ENCODE data around the gene C2CD5. TPM values are rescaled to one million over a fixed set of nuclear protein-coding genes. Genes with fewer than 3 reads are reported as not detected.
"Not testable (repeated sequence)": the region's sequence is repeated elsewhere in the genome, so short reads cannot be mapped to it uniquely, and the experiment has no call there.

The C2CD5 gene
- polyA plus RNA-seq, 3 donors = 72.3 to 82.8 (median 76.2) TPM

DNA sequence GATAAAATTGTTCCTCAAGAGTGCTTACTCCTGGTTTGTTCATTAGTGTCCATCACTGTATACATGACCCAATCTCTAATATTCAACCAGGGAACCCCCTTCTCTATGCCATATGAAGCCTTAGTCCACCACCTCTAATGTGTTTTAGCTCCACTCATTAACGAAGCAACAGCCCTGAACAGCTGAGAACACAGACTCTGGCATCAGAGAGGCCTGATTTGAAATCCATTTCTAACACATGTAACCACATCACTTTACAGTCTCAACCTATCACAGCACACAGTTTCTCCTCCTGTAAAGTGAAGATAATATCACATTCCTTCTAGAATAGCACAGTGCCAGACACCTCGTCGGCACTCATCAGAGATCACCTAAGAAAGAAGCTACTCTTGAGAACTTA is 64.3 kb downstream of the C2CD5 start:
- no peak for DNase-seq (ENCODE audit: low read depth in 3 of 3, low spot score in 2 of 3)

DNA sequence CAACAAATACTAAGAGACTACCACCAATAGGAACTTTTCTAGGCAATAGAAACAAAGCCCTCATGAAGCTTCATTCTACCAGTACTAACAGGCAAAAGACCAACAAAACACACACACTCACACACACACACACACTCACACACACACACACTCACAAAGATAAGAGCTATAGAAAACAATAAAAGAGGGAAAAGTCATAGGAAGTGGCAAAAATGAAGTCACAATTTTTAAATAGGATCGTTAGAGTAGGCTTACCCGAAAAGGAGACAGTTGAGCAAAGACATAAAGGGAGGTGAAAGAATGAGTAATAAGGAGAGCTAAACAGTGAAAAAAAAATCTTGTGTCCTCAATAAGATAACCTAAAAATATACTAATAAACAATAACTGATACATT is 66.5 kb downstream of the C2CD5 start:
- no peak for DNase-seq (ENCODE audit: low read depth in 3 of 3, low spot score in 2 of 3)

GRCh38 chr12:22477166-22477893 is 67.0 kb downstream of the C2CD5 start:
- DNase-seq (ENCODE audit: low read depth in 3 of 3, low spot score in 2 of 3) = no peak

GRCh38 chr12:22476133-22476532 is 68.2 kb downstream of the C2CD5 start:
- no peak for DNase-seq (ENCODE audit: low read depth in 3 of 3, low spot score in 2 of 3)

- no peak for DNase-seq (ENCODE audit: low read depth in 3 of 3, low spot score in 2 of 3)
Measured at GRCh38 chr12:22474970-22475720, 69.2 kb downstream of the C2CD5 start.

- no peak for DNase-seq (ENCODE audit: low read depth in 3 of 3, low spot score in 2 of 3)
Measured at GRCh38 chr12:22473212-22473611, 71.1 kb downstream of the C2CD5 start.

DNA sequence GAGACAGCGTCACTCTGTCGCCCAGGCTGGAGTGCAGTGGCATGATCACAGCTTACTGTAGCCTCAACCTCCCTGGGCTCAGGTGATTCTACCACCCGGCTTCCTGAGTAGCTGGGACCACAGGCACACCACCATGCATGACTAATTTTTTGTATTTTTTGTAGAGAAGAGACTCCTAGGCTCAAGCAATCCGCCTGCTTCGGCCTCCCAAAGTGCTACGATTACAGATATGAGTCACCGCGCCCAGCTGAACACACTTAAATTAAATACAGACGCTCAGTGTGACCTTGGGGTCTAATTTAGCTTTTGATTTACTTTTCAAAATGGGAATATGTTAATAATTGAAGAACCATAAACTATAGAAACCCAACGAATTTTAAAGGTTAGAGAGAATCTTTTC is 77.2 kb downstream of the C2CD5 start:
- DNase-seq (ENCODE audit: low read depth in 3 of 3, low spot score in 2 of 3) = no peak

DNA sequence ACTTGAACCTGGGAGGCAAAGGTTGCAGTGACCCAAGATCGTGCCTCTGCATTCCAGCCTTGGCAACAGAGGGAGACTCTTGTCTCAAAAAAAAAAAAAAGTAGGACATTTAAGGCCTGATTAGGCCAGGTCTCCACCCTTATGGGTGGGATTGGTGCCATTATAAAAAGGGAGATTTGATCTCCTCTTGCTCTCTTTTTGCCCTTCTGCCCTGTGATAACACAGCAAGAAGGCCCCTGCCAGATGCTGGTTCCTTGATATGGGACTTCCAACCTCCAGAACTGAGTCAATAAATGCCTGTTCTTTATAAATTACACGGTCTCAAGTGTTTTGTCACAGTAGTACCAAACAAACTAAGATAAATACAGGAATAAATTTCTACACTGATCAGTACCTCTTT is 81.0 kb downstream of the C2CD5 start:
- DNase-seq (ENCODE audit: low read depth in 3 of 3, low spot score in 2 of 3) = no peak

- no peak for DNase-seq (ENCODE audit: low read depth in 3 of 3, low spot score in 2 of 3)
Measured at GRCh38 chr12:22461786-22462185, 82.6 kb downstream of the C2CD5 start.

- DNase-seq (ENCODE audit: low read depth in 3 of 3, low spot score in 2 of 3) = no peak
Measured at GRCh38 chr12:22459838-22460490, 84.4 kb downstream of the C2CD5 start.

GRCh38 chr12:22458298-22458937 is 85.9 kb downstream of the C2CD5 start:
- DNase-seq (ENCODE audit: low read depth in 3 of 3, low spot score in 2 of 3) = peak in 1 of 3 donors; percentile 39

- DNase-seq (ENCODE audit: low read depth in 3 of 3, low spot score in 2 of 3) = peak in 1 of 3 donors; percentile 29
Measured at GRCh38 chr12:22457085-22457484, 87.3 kb downstream of the C2CD5 start.

DNA sequence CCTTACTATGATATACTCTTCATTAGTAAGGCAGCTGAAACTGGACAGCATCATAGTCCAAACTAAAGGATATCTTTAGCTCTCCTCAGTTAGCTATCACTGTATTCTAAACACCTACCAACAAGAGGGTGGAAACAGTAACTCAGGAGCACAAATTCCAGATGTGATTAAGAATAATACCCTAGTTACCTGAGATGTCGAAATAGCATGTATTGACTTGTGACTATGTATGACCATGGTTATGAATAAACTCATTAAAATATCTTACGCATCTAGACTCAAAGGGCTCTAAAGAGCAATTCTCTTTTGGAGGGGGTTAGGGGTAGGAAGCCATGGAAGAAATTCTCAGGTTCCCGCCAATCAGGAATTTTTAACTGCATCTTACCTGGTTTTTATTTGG is 90.8 kb downstream of the C2CD5 start:
- no peak for DNase-seq (ENCODE audit: low read depth in 3 of 3, low spot score in 2 of 3)

GRCh38 chr12:22447223-22447622 is 97.1 kb downstream of the C2CD5 start:
- no peak for DNase-seq (ENCODE audit: low read depth in 3 of 3, low spot score in 2 of 3)

DNA sequence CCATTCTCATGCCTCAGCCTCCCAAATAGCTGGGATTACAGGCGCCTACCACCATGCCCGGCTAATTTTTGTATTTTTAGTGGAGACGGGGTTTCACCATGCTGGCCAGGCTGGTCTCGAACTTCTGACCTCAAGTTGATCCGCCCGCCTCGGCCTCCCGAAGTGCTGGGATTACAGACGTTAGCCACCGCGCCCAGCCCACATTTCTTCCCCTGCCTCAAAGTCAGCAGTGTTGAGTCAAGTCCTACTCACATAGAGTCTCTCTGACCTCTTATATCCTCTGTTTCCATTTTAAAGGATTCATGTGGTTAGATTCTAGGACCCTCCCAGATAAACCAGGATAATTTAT is 100.1 kb downstream of the C2CD5 start:
- not testable (repeated sequence) for DNase-seq (ENCODE audit: low read depth in 3 of 3, low spot score in 2 of 3)

DNA sequence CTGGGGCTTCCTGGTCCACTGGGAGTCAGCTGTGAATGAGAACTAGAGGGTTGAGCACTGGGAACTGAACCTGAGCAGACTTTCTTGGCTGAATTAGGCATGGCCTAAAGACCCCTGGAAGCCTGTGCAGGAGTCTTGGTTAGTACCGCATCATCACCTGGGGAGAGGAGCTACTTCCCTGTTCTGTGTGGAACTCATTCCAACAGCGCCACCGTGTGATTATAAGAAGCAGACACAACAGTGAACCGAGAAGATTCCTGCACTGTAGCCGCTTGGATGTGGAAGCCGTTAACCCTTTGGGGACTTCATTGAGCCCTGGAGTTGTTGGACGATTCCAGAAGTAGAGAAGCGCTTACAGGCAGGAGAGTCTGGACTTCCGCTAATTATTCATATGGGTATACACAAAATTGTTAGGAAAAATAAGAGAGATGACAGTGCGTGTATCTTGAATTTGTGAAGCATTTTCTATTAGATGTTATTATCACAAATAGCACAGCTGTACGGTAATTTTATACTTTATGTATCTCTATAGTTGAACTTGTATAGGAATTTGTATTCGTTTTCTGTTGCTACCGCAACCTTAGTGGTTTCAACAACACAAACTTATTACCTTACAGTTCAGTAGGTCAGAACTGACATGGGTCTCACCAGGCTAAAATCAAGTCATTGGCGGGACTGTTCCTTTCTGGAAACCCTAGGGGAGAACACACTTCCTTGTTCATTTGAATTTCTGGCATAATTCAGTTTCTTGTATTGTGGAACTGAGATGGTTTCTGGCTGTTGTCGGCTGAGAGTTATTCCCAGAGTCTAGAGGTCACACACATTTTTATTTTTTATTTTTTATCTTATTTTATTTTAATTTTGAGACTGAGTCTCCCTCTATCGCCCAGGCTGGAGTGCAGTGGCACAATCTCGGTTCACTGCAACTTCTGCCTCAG is 100.7 kb downstream of the C2CD5 start:
- peak in 2 of 3 donors; percentile 72 to 73 for DNase-seq (ENCODE audit: low read depth in 3 of 3, low spot score in 2 of 3)

DNA sequence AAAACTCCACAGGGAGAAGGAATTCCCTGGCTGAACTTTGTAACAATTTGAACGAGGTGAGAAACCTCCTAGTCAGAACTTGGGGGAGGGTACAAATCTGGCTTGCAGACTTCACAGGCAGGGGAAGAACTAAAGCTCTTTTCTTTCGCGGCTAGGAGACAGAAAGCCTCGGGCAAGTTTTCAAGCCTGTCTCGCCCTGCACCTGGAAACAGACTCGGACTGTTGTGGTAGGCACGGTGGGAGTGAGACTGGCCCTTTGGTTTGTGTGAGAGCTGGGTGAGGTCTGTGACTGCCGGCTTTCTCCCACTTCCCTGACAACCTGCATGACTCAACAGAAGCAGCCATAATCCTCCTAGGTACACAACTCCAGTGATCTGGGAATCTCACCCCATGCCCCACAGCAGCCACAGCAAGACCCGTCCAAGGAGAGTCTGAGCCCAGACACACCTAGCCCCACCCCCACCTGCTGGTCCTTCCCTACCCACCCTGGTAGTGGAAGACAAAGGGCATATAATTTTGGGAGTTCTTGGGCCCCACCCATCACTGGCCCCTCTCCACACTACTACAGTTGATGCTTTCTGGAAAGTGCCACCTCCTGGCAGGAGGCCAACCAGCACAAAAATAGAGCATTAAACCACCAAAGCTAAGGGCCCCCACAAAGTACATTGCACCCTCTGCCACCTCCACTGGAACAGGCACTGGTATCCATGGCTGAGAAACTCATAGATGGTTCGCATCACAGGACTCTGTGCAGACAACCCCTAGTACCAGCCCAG is 107.1 kb downstream of the C2CD5 start:
- no peak for DNase-seq (ENCODE audit: low read depth in 3 of 3, low spot score in 2 of 3)

DNA sequence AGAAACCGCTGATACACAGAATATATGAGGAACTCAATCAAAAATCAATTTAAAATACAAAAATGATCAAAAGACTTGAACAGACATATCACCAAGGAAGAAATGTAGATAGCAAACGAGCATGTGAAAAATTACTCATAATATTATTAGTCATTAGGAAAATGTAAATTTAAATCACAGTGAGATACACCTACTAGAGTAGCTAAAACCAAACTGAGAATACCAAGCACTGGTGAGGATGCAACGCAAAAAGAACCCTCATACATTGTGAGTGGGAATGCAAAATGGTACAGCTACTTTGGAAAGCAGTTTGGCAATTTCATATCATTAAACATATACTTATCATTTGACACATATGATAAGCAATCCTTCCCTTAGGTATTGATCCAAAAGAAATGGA is 108.8 kb downstream of the C2CD5 start:
- no peak for DNase-seq (ENCODE audit: low read depth in 3 of 3, low spot score in 2 of 3)

DNA sequence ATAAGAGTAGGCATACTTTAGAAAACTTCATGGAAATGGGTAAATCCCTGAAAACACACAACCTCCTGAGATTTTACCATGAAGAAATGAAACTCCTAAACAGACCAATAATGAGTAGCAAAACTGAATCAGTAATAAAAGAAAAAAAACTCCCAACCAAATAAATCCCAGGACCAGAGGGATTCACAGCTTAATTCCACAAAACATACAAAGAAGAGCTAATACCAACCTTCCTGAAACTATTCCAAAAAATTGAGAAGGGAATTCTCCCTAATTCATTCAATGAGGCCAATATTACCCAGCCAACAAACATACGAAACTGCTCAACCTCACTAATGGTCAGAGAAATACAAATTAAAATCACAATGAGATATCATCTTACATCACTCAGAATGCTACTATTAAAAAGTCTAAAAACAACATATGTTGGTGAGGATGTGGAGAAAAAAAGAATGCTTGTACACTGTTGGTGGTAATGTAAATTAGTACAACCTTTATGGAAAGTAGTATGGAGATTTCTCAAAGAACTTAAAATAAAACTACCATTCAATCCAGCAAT is 112.6 kb downstream of the C2CD5 start:
- DNase-seq (ENCODE audit: low read depth in 3 of 3, low spot score in 2 of 3) = no peak
